ENCODE results near the gene EVX1. TPM values are rescaled to one million over a fixed set of nuclear protein-coding genes. Genes with fewer than 3 reads are reported as not detected.
A peak's percentile ranks its signal among the peaks of the same experiment; 100 is the strongest.

EVX1 gene
- total and polyA plus RNA-seq, 2 of the 13 experiments (the other 11 are each of a cell fraction or from before 2014, with no cell fraction given) = not detected

GRCh38 chr7:27197137-27198042 lies 45.2 kb upstream of the EVX1 start:
- Histone ChIP-seq H3K36me3 (replicated peaks in 1 of 2; ENCODE audit: control insufficient read depth in 1 of 2, insufficient read depth in 2 of 2, low read length in 2 of 2) (no peaks in the 10 kb centered on the region), H4K20me1 (ENCODE audit: insufficient read depth, low read length) (peaks cover 3% of the 10 kb centered on the region; the same call in 1 of the 2 replicates), H3K9ac (ENCODE audit: insufficient read depth, low read depth, low read length) (no peak overlapping the region), H3K4me1 (ENCODE audit: insufficient read depth, low read length) (peaks cover 35% of the 10 kb centered on the region), H3K27me3 (ENCODE audit: control insufficient read depth in 1 of 2, insufficient read depth in 2 of 2, low read length in 2 of 2) (peaks cover 6 to 61% of the 10 kb centered on the region in 2 experiments), H2AFZ (ENCODE audit: low read length) (no peak overlapping the region), H3K9me3 (ENCODE audit: low read length) (no peaks in the 10 kb centered on the region), H3K79me2 (ENCODE audit: insufficient read depth, low read length) (no peaks in the 10 kb centered on the region), H3K27ac (ENCODE audit: extremely low read length, insufficient read depth, low read length) (no peak overlapping the region), H3K4me2 (ENCODE audit: low read depth, low read length) (no peak overlapping the region), H3K4me3 (replicated peaks in 1 of 3; ENCODE audit: insufficient read depth in 1 of 3, low read depth in 2 of 3, low read length in 3 of 3) (no peak overlapping the region)
- TF ChIP-seq ZBTB40 (IDR thresholded peaks at IDR 0.05) = no peak
- TF ChIP-seq ZBTB40 (CRISPR knock-in tag; IDR thresholded peaks at IDR 0.05) = no peak
- no peak for TF ChIP-seq MLXIP (CRISPR knock-in tag; IDR thresholded peaks at IDR 0.05; ENCODE audit: borderline replicate concordance)
- TF ChIP-seq RNF2 (conservative IDR thresholded peaks at IDR 0.05; ENCODE audit: low read depth) = 0 out of 2 replicates have a peak, but pooled peaks have one; percentile 34
- FAIRE-seq (no peak), DNase-seq (ENCODE audit: low spot score) (no peak), ATAC-seq (no peak)
- 59% methylated on average over 18 of the region's 18 CpGs for WGBS (ENCODE audit: low lambda C conversion rate)
- intact Hi-C loops (cut with micrococcal nuclease; ENCODE audit: unreplicated experiment) = loop anchor here (5.0 to 10.0 kb wide), 2 partner anchors 407 to 575 kb away; no protein-coding TSS in a partner anchor
- in situ Hi-C loops (cut with HindIII; ENCODE audit: extremely low pct_ligation_motif_present, low pct_unique_long_range_greater_than_20kb) = no loop called here
- CTCF ChIA-PET (ENCODE audit: low intra/inter-chr PET ratio, low total read pairs) = interaction anchor here (1.5 to 2.8 kb wide), 3 partner anchors 724 to 823 kb away, joined by 4 to 22 read pairs (median 17); no protein-coding TSS in a partner anchor
- POLR2A ChIA-PET = no interaction called here
- BruUV-seq (replicated peaks) = no TSS peak
